GM12878 (cell line): ENCODE measurements around the gene DPPA5. TPM values are rescaled to one million over a fixed set of nuclear protein-coding genes. Genes with fewer than 3 reads are reported as not detected.

ENCODE experiments used
- BHLHE40 ChIP-seq, 2 experiments: fragments of 450-650 bp in 1 of 2; IDR thresholded peaks; 2 replicates each; pipeline ENCODE4 v1.6.1; 2011 to 2017; ENCODE audit warnings: low read depth in 2 of 2, borderline replicate concordance in 1 of 2, improper control_type of control experiment in 1 of 2, low read length in 1 of 2, mild to moderate bottlenecking in 1 of 2
- CHD1 ChIP-seq: IDR thresholded peaks from 2 replicates; pipeline ENCODE4 v1.6.1; 2012; ENCODE audit warnings: low read depth, low read length, improper control_type of control experiment
- GABPA ChIP-seq: IDR thresholded peaks from 2 replicates; pipeline ENCODE4 v1.6.1; 2014; ENCODE audit warnings: antibody characterized with exemption, low read depth, mild to moderate bottlenecking, inconsistent platforms
- IKZF1 ChIP-seq: fragments of 450-650 bp; conservative IDR thresholded peaks from 2 replicates; pipeline ENCODE4 v1.6.1; 2017; ENCODE audit warnings: antibody characterized with exemption, mild to moderate bottlenecking
- MTA2 ChIP-seq: fragments of 450-650 bp; IDR thresholded peaks from 2 replicates; pipeline ENCODE4 v1.6.1; 2016; ENCODE audit warnings: low read depth, mild to moderate bottlenecking, moderate library complexity
- MXI1 ChIP-seq: fragments of 150-350 bp; IDR thresholded peaks from 2 replicates; pipeline ENCODE4 v1.6.1; 2011; ENCODE audit warnings: low read depth, mild to moderate bottlenecking, inconsistent platforms, low read length, improper control_type of control experiment
- MYB ChIP-seq: fragments of 150-350 bp; IDR thresholded peaks from 2 replicates; pipeline ENCODE4 v1.6.1; 2014; ENCODE audit warnings: mild to moderate bottlenecking, low read depth, low read length, borderline replicate concordance
- NR2C2 ChIP-seq: IDR thresholded peaks from 2 replicates; pipeline ENCODE4 v1.6.1; 2011; ENCODE audit warnings: borderline replicate concordance, low read depth; ENCODE audit not compliant: control insufficient read depth, insufficient read length
- POLR2A ChIP-seq: IDR thresholded peaks from 2 replicates; pipeline ENCODE4 v1.6.1; 2011; ENCODE audit warnings: low read depth, mild to moderate bottlenecking, low read length
- RAD21 ChIP-seq: IDR thresholded peaks from 2 replicates; pipeline ENCODE4 v1.6.1; 2011; ENCODE audit warnings: mild to moderate bottlenecking, low read depth, low read length, moderate library complexity; ENCODE audit not compliant: insufficient read depth
- SMC3 ChIP-seq: IDR thresholded peaks from 2 replicates; pipeline ENCODE4 v1.6.1; 2011; ENCODE audit warnings: low read length, improper control_type of control experiment, borderline replicate concordance
- TBL1XR1 ChIP-seq: IDR thresholded peaks from 2 replicates; pipeline ENCODE4 v1.6.1; 2012; ENCODE audit warnings: low read depth, low read length, improper control_type of control experiment
- TCF3 ChIP-seq: IDR thresholded peaks from 2 replicates; pipeline ENCODE4 v1.6.1; 2012; ENCODE audit warnings: low read depth, mild to moderate bottlenecking, low read length, borderline replicate concordance; ENCODE audit not compliant: insufficient read depth
- ZNF24 ChIP-seq: fragments of 450-650 bp; IDR thresholded peaks from 2 replicates; pipeline ENCODE4 v1.6.1; 2017; ENCODE audit warnings: antibody characterized with exemption, mild to moderate bottlenecking
- ZNF622 ChIP-seq: fragments of 450-650 bp; IDR thresholded peaks from 2 replicates; pipeline ENCODE4 v1.6.1; 2017; ENCODE audit warnings: mild to moderate bottlenecking, inconsistent platforms
- polyA plus RNA-seq, 11 experiments: library from polyadenylated mRNA; depleted of rRNA in 4 of 11; unstranded in 6 of 11; stranded (reverse) in 5 of 11; fragments of >200 nt; fragmentation: Nextera tagmentation in 4 of 11; fragmentation: Illumina TruSeq in 1 of 11; extraction: Ambion mirVana in 4 of 11; extraction: Trizol in 1 of 11; gene quantifications; 1 replicate in 1 of 11; 2 replicates in 10 of 11; pipeline versions ENCODE4 v1.2.1 to v1.2.3, GENCODE V29; 2011 to 2016; ENCODE audit warnings: inconsistent platforms in 2 of 11, missing spikeins in 2 of 11, low read depth in 1 of 11
- total RNA-seq, 4 experiments: library from RNA; depleted of rRNA in 3 of 4; stranded (reverse); fragments of >200 nt in 3 of 4; fragmentation: Illumina TruSeq in 1 of 4; extraction: Trizol in 1 of 4; gene quantifications; 2 replicates each; pipeline versions ENCODE4 v1.2.1 to v1.2.3, GENCODE V29; 2013 to 2021
- TF ChIP-seq, protein P1 (sequence below), 3 experiments: IDR thresholded peaks in 2 of 3; conservative IDR thresholded peaks in 1 of 3; 2 replicates each; pipeline ENCODE4 v1.5.1; 2011; ENCODE audit warnings: low read depth in 3 of 3, low read length in 3 of 3, mild to moderate bottlenecking in 3 of 3, control low read depth in 2 of 3, moderate library complexity in 2 of 3, inconsistent platforms in 1 of 3, mixed read lengths in 1 of 3; ENCODE audit not compliant: control insufficient read depth in 2 of 3, insufficient read depth in 1 of 3; ENCODE audit errors: extremely low read depth in 1 of 3

DPPA5 gene
- total and polyA plus RNA-seq, 10 of the 15 experiments (the other 5 are each of a cell fraction or from before 2014, with no cell fraction given), result not detected

DNA sequence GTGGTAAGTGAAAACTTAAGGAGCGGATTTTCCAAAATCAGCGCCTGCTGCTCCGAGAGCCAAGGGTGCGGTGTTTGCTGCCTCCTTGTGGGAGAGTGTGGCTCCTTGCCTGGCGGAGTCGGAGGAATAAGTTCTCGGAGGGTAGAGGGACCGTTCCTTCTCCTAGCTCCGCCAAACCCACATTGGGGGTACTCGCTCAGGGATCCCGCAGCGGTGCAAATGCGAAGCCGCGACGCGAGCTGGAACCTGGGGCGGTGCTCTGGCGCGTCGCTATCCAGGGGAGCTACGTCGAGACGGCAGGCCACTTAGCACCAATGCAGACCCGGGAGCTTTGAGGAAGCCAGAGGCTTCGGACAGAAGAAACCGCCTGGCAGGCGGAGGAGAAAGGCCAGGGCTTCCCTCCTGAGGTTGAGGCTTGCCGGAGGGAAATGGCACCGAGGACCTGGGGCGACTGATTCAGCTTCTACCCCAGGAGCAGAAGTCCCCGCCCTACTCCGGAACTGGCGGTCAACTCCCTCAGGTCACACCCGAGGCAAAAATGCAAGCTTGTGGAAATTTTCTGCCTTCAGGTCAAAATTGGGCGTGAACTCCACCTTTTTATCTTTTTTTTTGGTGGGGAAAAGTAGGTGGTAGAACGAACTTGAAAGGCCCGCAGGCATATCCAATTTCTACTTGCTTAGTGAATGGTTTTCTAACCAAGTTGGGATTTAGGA is 34.9 kb upstream of the DPPA5 start (continued):
- TF ChIP-seq, protein P1, sequence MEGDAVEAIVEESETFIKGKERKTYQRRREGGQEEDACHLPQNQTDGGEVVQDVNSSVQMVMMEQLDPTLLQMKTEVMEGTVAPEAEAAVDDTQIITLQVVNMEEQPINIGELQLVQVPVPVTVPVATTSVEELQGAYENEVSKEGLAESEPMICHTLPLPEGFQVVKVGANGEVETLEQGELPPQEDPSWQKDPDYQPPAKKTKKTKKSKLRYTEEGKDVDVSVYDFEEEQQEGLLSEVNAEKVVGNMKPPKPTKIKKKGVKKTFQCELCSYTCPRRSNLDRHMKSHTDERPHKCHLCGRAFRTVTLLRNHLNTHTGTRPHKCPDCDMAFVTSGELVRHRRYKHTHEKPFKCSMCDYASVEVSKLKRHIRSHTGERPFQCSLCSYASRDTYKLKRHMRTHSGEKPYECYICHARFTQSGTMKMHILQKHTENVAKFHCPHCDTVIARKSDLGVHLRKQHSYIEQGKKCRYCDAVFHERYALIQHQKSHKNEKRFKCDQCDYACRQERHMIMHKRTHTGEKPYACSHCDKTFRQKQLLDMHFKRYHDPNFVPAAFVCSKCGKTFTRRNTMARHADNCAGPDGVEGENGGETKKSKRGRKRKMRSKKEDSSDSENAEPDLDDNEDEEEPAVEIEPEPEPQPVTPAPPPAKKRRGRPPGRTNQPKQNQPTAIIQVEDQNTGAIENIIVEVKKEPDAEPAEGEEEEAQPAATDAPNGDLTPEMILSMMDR (IDR thresholded peaks at IDR 0.05 in 2 of 3, conservative IDR thresholded peaks at IDR 0.05 in 1 of 3; ENCODE audit: control insufficient read depth in 2 of 3, extremely low read depth in 1 of 3, insufficient read depth in 1 of 3, low read depth in 3 of 3, low read length in 3 of 3), result peak; percentile 60 to 80 (median 65)
- no peak for TF ChIP-seq CHD1
- TF ChIP-seq TCF3, result no peak
- TF ChIP-seq ZNF622, result no peak
- TF ChIP-seq ZNF24, result no peak
- no peak for TF ChIP-seq TBL1XR1
- peak; percentile 67; the same call in 1 of the 2 replicates for TF ChIP-seq IKZF1
- TF ChIP-seq MTA2, result 0 out of 2 replicates have a peak, but pooled peaks have one; percentile 10
- no peak for TF ChIP-seq BHLHE40 (IDR thresholded peaks at IDR 0.05; ENCODE audit: borderline replicate concordance in 1 of 2, low read depth in 2 of 2, low read length in 1 of 2)
- no peak for TF ChIP-seq MXI1
- peak; percentile 65 for TF ChIP-seq RAD21
- no peak for TF ChIP-seq MYB
- no peak for TF ChIP-seq NR2C2
- peak; percentile 33; the same call in 1 of the 2 replicates for TF ChIP-seq POLR2A
- TF ChIP-seq GABPA, result no peak
- TF ChIP-seq SMC3, result peak; percentile 37; the same call in 1 of the 2 replicates
- TF ChIP-seq, all 136 proteins: peak for 8
